H9 (cell line): ENCODE results near the gene MRTFB. TPM values are rescaled to one million over a fixed set of nuclear protein-coding genes. Genes with fewer than 3 reads are reported as not detected.

Source experiments
- DNase-seq: peaks from one replicate; pipeline ENCODE4 v3.0.0-alpha.2; 2017
- H2AFZ ChIP-seq: one replicate; pipeline ENCODE4 v1.6.1; 2013; ENCODE audit warnings: mild to moderate bottlenecking, low read length, control low read depth, moderate library complexity
- H2AK5ac ChIP-seq: 2 replicates; pipeline ENCODE4 v1.6.1; 2013; ENCODE audit warnings: low read length, control low read depth, mixed read lengths; ENCODE audit not compliant: insufficient read length
- H2BK120ac ChIP-seq: one replicate; pipeline ENCODE4 v1.6.1; 2013; ENCODE audit warnings: low read depth, mild to moderate bottlenecking, low read length, control low read depth, inconsistent platforms; ENCODE audit not compliant: poor library complexity, severe bottlenecking
- H2BK12ac ChIP-seq: 2 replicates; pipeline ENCODE4 v1.6.1; 2013; ENCODE audit warnings: low read length, control low read depth, mixed read lengths, low read depth; ENCODE audit not compliant: insufficient read length
- H2BK15ac ChIP-seq: 2 replicates; pipeline ENCODE4 v1.6.1; 2013; ENCODE audit warnings: low read depth, low read length, control low read depth
- H2BK20ac ChIP-seq: one replicate; pipeline ENCODE4 v1.6.1; 2013; ENCODE audit warnings: low read depth, mild to moderate bottlenecking, low read length, control low read depth, inconsistent platforms; ENCODE audit not compliant: poor library complexity, severe bottlenecking
- H2BK5ac ChIP-seq: 2 replicates; pipeline ENCODE4 v1.6.1; 2013; ENCODE audit warnings: low read length, control low read depth, mixed read lengths; ENCODE audit not compliant: insufficient read length
- H3K14ac ChIP-seq: 2 replicates; pipeline ENCODE4 v1.6.1; 2013; ENCODE audit warnings: low read length, control low read depth; ENCODE audit not compliant: insufficient read depth
- H3K18ac ChIP-seq: 2 replicates; pipeline ENCODE4 v1.6.1; 2013; ENCODE audit warnings: low read depth, mild to moderate bottlenecking, mixed read lengths, low read length, control low read depth; ENCODE audit not compliant: insufficient read length
- H3K23ac ChIP-seq: 2 replicates; pipeline ENCODE4 v1.6.1; 2013; ENCODE audit warnings: low read length, control low read depth, mixed read lengths, low read depth; ENCODE audit not compliant: insufficient read length
- H3K23me2 ChIP-seq: 2 replicates; pipeline ENCODE4 v1.6.1; 2013; ENCODE audit warnings: low read depth, mild to moderate bottlenecking, mixed read lengths, low read length, control low read depth; ENCODE audit not compliant: insufficient read length, poor library complexity, severe bottlenecking
- H3K27ac ChIP-seq: 2 replicates; pipeline ENCODE4 v1.5.1; 2013; ENCODE audit warnings: low read length, control low read depth, mixed read lengths, low read depth; ENCODE audit not compliant: insufficient read length
- H3K27me3 ChIP-seq: 2 replicates; pipeline ENCODE4 v1.6.1; 2013; ENCODE audit warnings: low read length, control low read depth, inconsistent platforms; ENCODE audit not compliant: insufficient read depth
- H3K4ac ChIP-seq: 2 replicates; pipeline ENCODE4 v1.6.1; 2013; ENCODE audit warnings: low read depth, mild to moderate bottlenecking, control low read depth, inconsistent platforms, low read length, moderate library complexity
- H3K4me1 ChIP-seq: 2 replicates; pipeline ENCODE4 v1.6.1; 2013; ENCODE audit warnings: low read length, control low read depth, inconsistent platforms; ENCODE audit not compliant: insufficient read depth
- H3K4me2 ChIP-seq: 2 replicates; pipeline ENCODE4 v1.6.1; 2013; ENCODE audit warnings: low read length, control low read depth, mixed read lengths; ENCODE audit not compliant: insufficient read length, insufficient read depth
- H3K56ac ChIP-seq: 2 replicates; pipeline ENCODE4 v1.6.1; 2013; ENCODE audit warnings: low read depth, mild to moderate bottlenecking, mixed read lengths, low read length, control low read depth; ENCODE audit not compliant: insufficient read length
- H3K79me1 ChIP-seq: 2 replicates; pipeline ENCODE4 v1.6.1; 2013; ENCODE audit warnings: low read depth, mild to moderate bottlenecking, moderate library complexity, low read length, control low read depth, inconsistent platforms; ENCODE audit not compliant: insufficient read depth, poor library complexity, severe bottlenecking
- H3K79me2 ChIP-seq: 2 replicates; pipeline ENCODE4 v1.6.1; 2013; ENCODE audit warnings: low read length, control low read depth, inconsistent platforms; ENCODE audit not compliant: insufficient read depth
- H3K9ac ChIP-seq: 2 replicates; pipeline ENCODE4 v1.6.1; 2013; ENCODE audit warnings: low read length, control low read depth, mixed read lengths; ENCODE audit not compliant: insufficient read length; ENCODE audit errors: extremely low read depth
- H3K9me3 ChIP-seq: one replicate; pipeline ENCODE4 v1.6.1; 2013; ENCODE audit warnings: low read depth, low read length, inconsistent platforms; ENCODE audit not compliant: control insufficient read depth
- H3T11ph ChIP-seq: one replicate; pipeline ENCODE4 v1.6.1; 2013; ENCODE audit warnings: mild to moderate bottlenecking, low read length, control low read depth, inconsistent platforms
- H4K20me1 ChIP-seq: one replicate; pipeline ENCODE4 v1.6.1; 2013; ENCODE audit not compliant: control insufficient read depth, insufficient read length, insufficient read depth
- H4K5ac ChIP-seq: 2 replicates; pipeline ENCODE4 v1.6.1; 2013; ENCODE audit warnings: low read depth, mild to moderate bottlenecking, mixed read lengths, low read length, control low read depth; ENCODE audit not compliant: insufficient read length
- H4K8ac ChIP-seq: replicated peaks from 2 replicates; pipeline ENCODE4 v1.6.1; 2013; ENCODE audit warnings: low read length, control low read depth, mixed read lengths, low read depth; ENCODE audit not compliant: insufficient read length
- H4K91ac ChIP-seq: 2 replicates; pipeline ENCODE4 v1.6.1; 2013; ENCODE audit warnings: low read depth, mild to moderate bottlenecking, moderate library complexity, mixed read lengths, low read length, control low read depth; ENCODE audit not compliant: insufficient read length
- H3K27ac Mint-ChIP-seq, 3 experiments: 2 replicates in 2 of 3; 3 replicates in 1 of 3; pipeline ENCODE4 v1.8.0; 2020 to 2021; ENCODE audit warnings: mixed read lengths in 3 of 3, mild to moderate bottlenecking in 1 of 3, moderate library complexity in 1 of 3
- H3K27me3 Mint-ChIP-seq: 2 replicates; pipeline ENCODE4 v1.8.0; 2021; ENCODE audit warnings: low read depth, mild to moderate bottlenecking, moderate library complexity, mixed read lengths
- H3K36me3 Mint-ChIP-seq, 3 experiments: 2 replicates in 2 of 3; 3 replicates in 1 of 3; pipeline ENCODE4 v1.8.0; 2020 to 2021; ENCODE audit warnings: low read depth in 3 of 3, mixed read lengths in 3 of 3; ENCODE audit not compliant: insufficient read depth in 1 of 3
- H3K4me1 Mint-ChIP-seq, 2 experiments: 2 replicates each; pipeline ENCODE4 v1.8.0; 2020; ENCODE audit warnings: mixed read lengths in 2 of 2
- H3K4me3 Mint-ChIP-seq, 2 experiments: 2 replicates in 1 of 2; 3 replicates in 1 of 2; pipeline ENCODE4 v1.8.0; 2020 to 2021; ENCODE audit warnings: mild to moderate bottlenecking in 2 of 2, mixed read lengths in 2 of 2, moderate library complexity in 1 of 2
- H3K9me3 Mint-ChIP-seq, 2 experiments: 2 replicates in 1 of 2; 3 replicates in 1 of 2; pipeline ENCODE4 v1.8.0; 2020; ENCODE audit warnings: mild to moderate bottlenecking in 2 of 2, mixed read lengths in 2 of 2, moderate library complexity in 1 of 2
- CTCF ChIP-seq: fragments of 200-600 bp; sonication (generic); conservative IDR thresholded peaks from 3 replicates; pipeline ENCODE4 v1.8.0; 2021; ENCODE audit warnings: antibody characterized with exemption, mild to moderate bottlenecking
- WGBS: extraction: QIAGEN DNeasy Blood & Tissue Kit; methylation state at CpG from one replicate; pipeline ENCODE4 v1.1.7; 2013; ENCODE audit warnings: missing lambda C conversion rate, low lambda C conversion rate, mixed read lengths; ENCODE audit not compliant: insufficient read length; ENCODE audit errors: extremely low coverage; 5-methylcytosine and 5-hydroxymethylcytosine counted together
- total RNA-seq: library from RNA; stranded (reverse); gene quantifications from 2 replicates; pipeline ENCODE4 v1.2.1, GENCODE V29; 2021

The MRTFB gene
- total RNA-seq, 1 experiment from 2014 or later = 29.9 TPM

GRCh38 chr16:14087181-14087580, 16.1 kb downstream of the MRTFB start:
- Histone ChIP-seq H3K18ac (no peak overlapping the region), H2BK12ac (no peak overlapping the region), H3K23ac (no peak overlapping the region), H3K27ac (no peak overlapping the region), H3K56ac (no peak overlapping the region), H3K23me2 (no peaks in the 10 kb centered on the region), H2BK120ac (no peak overlapping the region), H4K91ac (no peak overlapping the region), H3T11ph (no peak overlapping the region), H2AK5ac (no peak overlapping the region), H4K5ac (no peak overlapping the region), H3K27me3 (no peaks in the 10 kb centered on the region), H2BK15ac (no peak overlapping the region), H2BK5ac (no peak overlapping the region), H4K20me1 (no peaks in the 10 kb centered on the region), H3K4me1 (no peaks in the 10 kb centered on the region; the same call in 1 of the 2 replicates), H2BK20ac (no peak overlapping the region), H3K9ac (no peak overlapping the region), H3K4ac (no peak overlapping the region), H3K4me2 (no peak overlapping the region), H3K14ac (no peak overlapping the region), H3K79me2 (peaks cover 7% of the 10 kb centered on the region), H3K79me1 (peaks cover 12% of the 10 kb centered on the region), H2AFZ (no peak overlapping the region), H4K8ac (no peak overlapping the region), H3K9me3 (no peaks in the 10 kb centered on the region)
- no peaks in the 10 kb centered on the region for H3K27me3 Mint-ChIP-seq
- WGBS = no CpG with 5 or more reads among the region's 1 CpG
- peaks cover 5 to 18% (median 9%) of the 10 kb centered on the region in 3 experiments; a peak in 6 of 7 replicates for H3K36me3 Mint-ChIP-seq
- H3K9me3 Mint-ChIP-seq = no peaks in the 10 kb centered on the region
- TF ChIP-seq CTCF = no peak
- DNase-seq = no peak
- H3K27ac Mint-ChIP-seq = no peak overlapping the region
- H3K4me1 Mint-ChIP-seq = peaks cover 7 to 10% of the 10 kb centered on the region in 2 experiments
- no peak overlapping the region for H3K4me3 Mint-ChIP-seq
